LNCaP clone FGC (cell line): Measurements from ENCODE around the gene SLC12A4.

Experiments used
- DNase-seq: peaks from one replicate; pipeline ENCODE4 v3.0.0-alpha.2; 2011; ENCODE audit warnings: low read depth
- H3K4me3 ChIP-seq: 2 replicates; pipeline ENCODE4 v1.5.1; 2011; ENCODE audit warnings: mild to moderate bottlenecking, low read depth, low read length, control low read depth
- CTCF ChIP-seq: IDR thresholded peaks from 2 replicates; pipeline ENCODE4 v1.5.1; 2012; ENCODE audit warnings: mild to moderate bottlenecking; ENCODE audit not compliant: control insufficient read depth, insufficient read depth; ENCODE audit errors: extremely low read depth

Gene SLC12A4

GRCh38 chr16:67966549-67967182 is 1.8 kb downstream of the SLC12A4 start:
- no peak for TF ChIP-seq CTCF
- DNase-seq: no peak
- no peak overlapping the region for H3K4me3 ChIP-seq

GRCh38 chr16:67965668-67966548 is 2.5 kb downstream of the SLC12A4 start:
- TF ChIP-seq CTCF: no peak
- DNase-seq: no peak
- H3K4me3 ChIP-seq: no peak overlapping the region

GRCh38 chr16:67964477-67965131 is 3.8 kb downstream of the SLC12A4 start:
- DNase-seq: no peak
- no peak overlapping the region for H3K4me3 ChIP-seq
- TF ChIP-seq CTCF: no peak

- H3K4me3 ChIP-seq: no peak overlapping the region
- DNase-seq: no peak
- TF ChIP-seq CTCF: no peak
These were observed 4.6 kb downstream of the SLC12A4 start for GRCh38 chr16:67963662-67964321.

GRCh38 chr16:67963292-67963661 is 5.2 kb downstream of the SLC12A4 start:
- TF ChIP-seq CTCF: no peak
- H3K4me3 ChIP-seq: no peak overlapping the region
- no peak for DNase-seq

- DNase-seq: no peak
- no peak for TF ChIP-seq CTCF
- no peak overlapping the region for H3K4me3 ChIP-seq
These were observed 6.3 kb downstream of the SLC12A4 start for GRCh38 chr16:67962135-67962534.
